HepG2 (cell line): ENCODE results near the gene KCNB1. TPM values are rescaled to one million over a fixed set of nuclear protein-coding genes. Genes with fewer than 3 reads are reported as not detected.

Experiments
- ATAC-seq: fragments of 200-7000 bp; cut with Tn5 transposase; 3 replicates; pipeline ENCODE4 v1.9.1; 2020; ENCODE audit warnings: mild to moderate bottlenecking, moderate library complexity
- BruUV-seq: library from RNA; stranded (reverse); fragments of 400-500 nt; replicated peaks from 2 replicates; lab custom pipeline; 2021; lab: Mats Ljungman, UMichigan
- CTCF ChIA-PET: fragments of 300-600 bp; formaldehyde crosslinking; extraction: SDS; loops from one replicate; lab custom pipeline; 2021; ENCODE audit warnings: low total read pairs, inconsistent platforms, low intra/inter-chr PET ratio; lab: Yijun Ruan, JAX
- POLR2A ChIA-PET: fragments of 350-600 bp; sonication (Branson Sonifier 250); formaldehyde crosslinking; loops from one replicate; lab custom pipeline; 2020; ENCODE audit warnings: antibody characterized with exemption, inconsistent platforms; lab: Yijun Ruan, JAX
- DNase-seq: peaks from one replicate; pipeline ENCODE4 v3.0.0-alpha.2; 2015; ENCODE audit warnings: low spot score
- FAIRE-seq: peaks from 3 replicates; lab custom pipeline; 2011; peaks lifted over from hg19 to GRCh38; lab: Jason Lieb, UNC
- H2AFZ ChIP-seq: one replicate; pipeline ENCODE4 v1.6.1; 2011; ENCODE audit warnings: low read length, inconsistent platforms
- H3K27ac ChIP-seq: fragments of 300-600 bp; 3 replicates; pipeline ENCODE4 v1.8.0; 2011; ENCODE audit warnings: mixed run types, mild to moderate bottlenecking, mixed read lengths, low read length, inconsistent platforms; ENCODE audit not compliant: insufficient read depth; ENCODE audit errors: extremely low read length
- H3K27me3 ChIP-seq, 2 experiments: fragments of 200-600 bp in 1 of 2; 2 replicates in 1 of 2; 3 replicates in 1 of 2; pipeline versions ENCODE4 v1.6.0 to v1.8.0; 2011; ENCODE audit warnings: low read length in 2 of 2, mild to moderate bottlenecking in 2 of 2, moderate library complexity in 2 of 2, inconsistent platforms in 1 of 2; ENCODE audit not compliant: insufficient read depth in 2 of 2, control insufficient read depth in 1 of 2
- H3K36me3 ChIP-seq, 2 experiments: fragments of 200-600 bp in 1 of 2; replicated peaks in 1 of 2; 2 replicates in 1 of 2; 3 replicates in 1 of 2; pipeline versions ENCODE4 v1.5.1 to v1.8.0; 2011; ENCODE audit warnings: low read length in 2 of 2, inconsistent platforms in 1 of 2; ENCODE audit not compliant: insufficient read depth in 2 of 2, control insufficient read depth in 1 of 2
- H3K4me1 ChIP-seq: 2 replicates; pipeline ENCODE4 v1.5.1; 2012; ENCODE audit warnings: low read length, inconsistent platforms; ENCODE audit not compliant: insufficient read depth
- H3K4me2 ChIP-seq: 2 replicates; pipeline ENCODE4 v1.6.0; 2011; ENCODE audit warnings: low read depth, low read length, inconsistent platforms
- H3K4me3 ChIP-seq, 3 experiments: fragments of 200-600 bp in 1 of 3; sonication (generic), shearing (Covaris generic) in 1 of 3; replicated peaks in 1 of 3; 2 replicates each; pipeline ENCODE4 v1.5.1; 2011 to 2016; ENCODE audit warnings: low read length in 3 of 3, inconsistent platforms in 2 of 3, low read depth in 2 of 3, mild to moderate bottlenecking in 2 of 3, control low read depth in 1 of 3, mixed read lengths in 1 of 3; ENCODE audit not compliant: insufficient read depth in 1 of 3
- H3K79me2 ChIP-seq: one replicate; pipeline ENCODE4 v1.6.1; 2011; ENCODE audit warnings: low read length, inconsistent platforms; ENCODE audit not compliant: insufficient read depth
- H3K9ac ChIP-seq: 2 replicates; pipeline ENCODE4 v1.6.0; 2011; ENCODE audit warnings: mild to moderate bottlenecking, low read depth, low read length, inconsistent platforms; ENCODE audit not compliant: insufficient read depth
- H3K9me3 ChIP-seq: 2 replicates; pipeline ENCODE4 v1.5.1; 2012; ENCODE audit warnings: mild to moderate bottlenecking, low read length
- H4K20me1 ChIP-seq: 2 replicates; pipeline ENCODE4 v1.6.0; 2011; ENCODE audit warnings: inconsistent platforms, mild to moderate bottlenecking, low read length, moderate library complexity; ENCODE audit not compliant: insufficient read depth
- FOXP1 ChIP-seq, 2 experiments: fragments of 450-650 bp in 1 of 2; IDR thresholded peaks; 2 replicates each; pipeline ENCODE4 v1.6.1; 2017 to 2018; ENCODE audit warnings: antibody characterized with exemption in 1 of 2
- KDM1A ChIP-seq: IDR thresholded peaks from 2 replicates; pipeline ENCODE4 v1.6.1; 2016; ENCODE audit warnings: missing compliant biosample characterization
- MTA1 ChIP-seq: sonication (generic); formaldehyde crosslinking; IDR thresholded peaks from 2 replicates; pipeline ENCODE4 v1.4.0; 2020; ENCODE audit warnings: missing genetic modification reagents, mild to moderate bottlenecking, borderline replicate concordance
- REPIN1 ChIP-seq: sonication (generic); formaldehyde crosslinking; IDR thresholded peaks from 2 replicates; pipeline ENCODE4 v1.8.0; 2022; ENCODE audit warnings: missing genetic modification reagents, low read depth, mild to moderate bottlenecking, borderline replicate concordance
- THYN1 ChIP-seq: sonication (generic); formaldehyde crosslinking; IDR thresholded peaks from 2 replicates; pipeline ENCODE4 v1.8.1; 2023; ENCODE audit warnings: low read depth, mild to moderate bottlenecking, moderate library complexity, missing genetic modification reagents, borderline replicate concordance
- ZNF605 ChIP-seq: sonication (generic); formaldehyde crosslinking; IDR thresholded peaks from 2 replicates; pipeline ENCODE4 v1.8.0; 2022; ENCODE audit warnings: mild to moderate bottlenecking, missing genetic modification reagents
- WGBS: methylation state at CpG from one replicate; pipeline ENCODE4 v1.1.6; 2017; ENCODE audit warnings: low lambda C conversion rate; 5-methylcytosine and 5-hydroxymethylcytosine counted together
- in situ Hi-C: cut with HindIII; loops from 2 replicates; pipeline ENCODE4 v1.10.0; 2017; ENCODE audit warnings: low pct_unique_long_range_greater_than_20kb; ENCODE audit not compliant: extremely low pct_ligation_motif_present
- intact Hi-C: fragments of 100-400 bp; cut with micrococcal nuclease; formaldehyde crosslinking; loops from one replicate; pipeline ENCODE4 v1.10.0; 2022; ENCODE audit not compliant: unreplicated experiment
- polyA plus RNA-seq, 8 experiments: library from polyadenylated mRNA; depleted of rRNA in 3 of 8; stranded (reverse) in 7 of 8; unstranded in 1 of 8; fragments of >200 nt; fragmentation: Illumina TruSeq in 4 of 8; extraction: Trizol in 4 of 8; gene quantifications; 2 replicates each; pipeline versions ENCODE4 v1.2.1 to v1.2.3, GENCODE V29; 2011 to 2016; ENCODE audit warnings: low read depth in 4 of 8, missing spikeins in 1 of 8, mixed read lengths in 1 of 8; ENCODE audit not compliant: insufficient read depth in 1 of 8
- total RNA-seq, 5 experiments: library from RNA; depleted of rRNA; stranded (reverse); fragments of >200 nt; fragmentation: Illumina TruSeq; extraction: Trizol; gene quantifications; 2 replicates each; pipeline ENCODE4 v1.2.3, GENCODE V29; 2016; ENCODE audit warnings: low read depth in 1 of 5
- TF ChIP-seq, protein P1 (sequence below): sonication (generic); formaldehyde crosslinking; conservative IDR thresholded peaks from 2 replicates; pipeline ENCODE4 v1.8.1; 2023; ENCODE audit warnings: missing genetic modification reagents
- TF ChIP-seq, protein P2 (sequence below): sonication (generic); formaldehyde crosslinking; IDR thresholded peaks from 2 replicates; pipeline ENCODE4 v1.8.0; 2022; ENCODE audit warnings: mild to moderate bottlenecking, missing genetic modification reagents, borderline replicate concordance

The KCNB1 gene
- total and polyA plus RNA-seq, 2 of the 13 experiments (the other 11 are each of a cell fraction or from before 2014, with no cell fraction given): 0.02 TPM; not detected in 1

DNA sequence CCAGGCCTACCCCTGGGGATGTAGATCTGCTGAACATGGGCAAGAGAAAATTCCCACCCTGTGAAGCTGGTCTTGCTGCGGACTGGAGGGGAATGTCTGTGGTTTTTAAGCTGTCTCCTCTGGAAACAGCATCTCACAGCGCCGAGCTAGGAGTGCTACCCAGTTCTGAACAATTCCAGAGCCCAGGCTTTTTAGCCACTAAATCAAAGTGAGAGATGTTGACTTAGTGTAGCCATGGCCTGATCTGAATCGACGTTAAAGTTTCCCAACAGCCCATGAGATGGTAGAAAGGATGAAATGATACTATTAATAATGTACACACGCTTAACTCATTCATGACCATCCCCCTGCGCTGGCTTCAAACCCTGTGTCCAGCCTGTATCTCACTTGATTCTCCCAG, 63.7 kb downstream of the KCNB1 start (continued):
- TF ChIP-seq, protein P1, sequence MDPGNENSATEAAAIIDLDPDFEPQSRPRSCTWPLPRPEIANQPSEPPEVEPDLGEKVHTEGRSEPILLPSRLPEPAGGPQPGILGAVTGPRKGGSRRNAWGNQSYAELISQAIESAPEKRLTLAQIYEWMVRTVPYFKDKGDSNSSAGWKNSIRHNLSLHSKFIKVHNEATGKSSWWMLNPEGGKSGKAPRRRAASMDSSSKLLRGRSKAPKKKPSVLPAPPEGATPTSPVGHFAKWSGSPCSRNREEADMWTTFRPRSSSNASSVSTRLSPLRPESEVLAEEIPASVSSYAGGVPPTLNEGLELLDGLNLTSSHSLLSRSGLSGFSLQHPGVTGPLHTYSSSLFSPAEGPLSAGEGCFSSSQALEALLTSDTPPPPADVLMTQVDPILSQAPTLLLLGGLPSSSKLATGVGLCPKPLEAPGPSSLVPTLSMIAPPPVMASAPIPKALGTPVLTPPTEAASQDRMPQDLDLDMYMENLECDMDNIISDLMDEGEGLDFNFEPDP (CRISPR knock-in tag): no peak
- TF ChIP-seq, protein P2, sequence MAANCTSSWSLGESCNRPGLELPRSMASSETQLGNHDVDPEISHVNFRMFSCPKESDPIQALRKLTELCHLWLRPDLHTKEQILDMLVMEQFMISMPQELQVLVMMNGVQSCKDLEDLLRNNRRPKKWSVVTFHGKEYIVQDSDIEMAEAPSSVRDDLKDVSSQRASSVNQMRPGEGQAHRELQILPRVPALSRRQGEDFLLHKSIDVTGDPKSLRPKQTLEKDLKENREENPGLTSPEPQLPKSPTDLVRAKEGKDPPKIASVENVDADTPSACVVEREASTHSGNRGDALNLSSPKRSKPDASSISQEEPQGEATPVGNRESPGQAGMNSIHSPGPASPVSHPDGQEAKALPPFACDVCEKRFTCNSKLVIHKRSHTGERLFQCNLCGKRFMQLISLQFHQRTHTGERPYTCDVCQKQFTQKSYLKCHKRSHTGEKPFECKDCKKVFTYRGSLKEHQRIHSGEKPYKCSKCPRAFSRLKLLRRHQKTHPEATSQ (CRISPR knock-in tag): no peak
- TF ChIP-seq MTA1 (CRISPR knock-in tag) (no peak), FOXP1 (IDR thresholded peaks at IDR 0.05) (no peak), FOXP1 (CRISPR knock-in tag; IDR thresholded peaks at IDR 0.05) (no peak), THYN1 (CRISPR knock-in tag) (no peak)

DNA sequence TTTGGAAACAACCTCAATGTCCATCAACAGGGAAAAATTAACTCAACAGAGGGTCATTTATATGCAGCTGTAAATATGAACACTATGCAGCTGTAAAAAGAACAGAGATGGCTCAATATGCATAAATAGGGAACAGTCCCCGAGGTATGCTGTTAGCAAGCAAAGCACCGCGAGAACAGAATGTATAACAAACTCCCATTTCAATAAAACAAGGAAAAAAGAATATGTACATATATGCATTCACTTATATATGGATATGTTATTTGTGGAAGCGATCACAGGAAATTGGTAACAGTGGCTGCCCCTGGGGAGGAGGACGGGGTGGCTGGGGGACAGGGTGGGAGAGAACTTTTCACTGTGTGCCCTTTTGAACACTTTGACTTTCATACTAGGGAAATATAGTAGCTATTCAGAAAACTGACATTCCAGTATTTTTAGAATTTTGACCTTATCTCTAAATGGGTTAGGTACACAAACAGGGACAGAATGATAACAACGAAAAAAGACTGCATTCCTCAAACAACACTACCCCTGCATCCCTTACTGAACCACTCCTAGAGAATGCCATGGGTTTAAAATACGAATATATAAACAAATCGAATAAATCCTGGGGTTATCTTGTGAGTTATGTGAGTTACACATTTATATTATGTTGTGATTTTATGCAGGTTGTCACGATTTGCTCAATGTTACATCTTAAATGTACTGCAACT, 64.5 kb downstream of the KCNB1 start:
- Histone ChIP-seq H3K79me2 (no peaks in the 10 kb centered on the region), H2AFZ (no peak overlapping the region), H3K4me2 (no peak overlapping the region), H3K4me1 (no peaks in the 10 kb centered on the region), H3K27ac (no peak overlapping the region), H3K27me3 (peaks cover 8 to 27% of the 10 kb centered on the region in 2 experiments; a peak in 4 of 5 replicates), H3K9me3 (no peaks in the 10 kb centered on the region), H4K20me1 (no peaks in the 10 kb centered on the region), H3K9ac (no peak overlapping the region), H3K36me3 (no peaks in the 10 kb centered on the region), H3K4me3 (no peak overlapping the region)
- DNase-seq (no peak), FAIRE-seq (peak; percentile 44), ATAC-seq (no peak)
- no TSS peak for BruUV-seq
- WGBS: 22% methylated on average over 9 of the region's 9 CpGs
- CTCF ChIA-PET: no interaction called here
- TF ChIP-seq REPIN1 (CRISPR knock-in tag) (no peak), ZNF605 (CRISPR knock-in tag) (no peak), KDM1A (CRISPR knock-in tag) (no peak)
- in situ Hi-C loops (no loop called here), intact Hi-C loops (no loop called here)
- POLR2A ChIA-PET: no interaction called here
